ENCODE measurements around the gene EFCAB8.

Gene EFCAB8

DNA sequence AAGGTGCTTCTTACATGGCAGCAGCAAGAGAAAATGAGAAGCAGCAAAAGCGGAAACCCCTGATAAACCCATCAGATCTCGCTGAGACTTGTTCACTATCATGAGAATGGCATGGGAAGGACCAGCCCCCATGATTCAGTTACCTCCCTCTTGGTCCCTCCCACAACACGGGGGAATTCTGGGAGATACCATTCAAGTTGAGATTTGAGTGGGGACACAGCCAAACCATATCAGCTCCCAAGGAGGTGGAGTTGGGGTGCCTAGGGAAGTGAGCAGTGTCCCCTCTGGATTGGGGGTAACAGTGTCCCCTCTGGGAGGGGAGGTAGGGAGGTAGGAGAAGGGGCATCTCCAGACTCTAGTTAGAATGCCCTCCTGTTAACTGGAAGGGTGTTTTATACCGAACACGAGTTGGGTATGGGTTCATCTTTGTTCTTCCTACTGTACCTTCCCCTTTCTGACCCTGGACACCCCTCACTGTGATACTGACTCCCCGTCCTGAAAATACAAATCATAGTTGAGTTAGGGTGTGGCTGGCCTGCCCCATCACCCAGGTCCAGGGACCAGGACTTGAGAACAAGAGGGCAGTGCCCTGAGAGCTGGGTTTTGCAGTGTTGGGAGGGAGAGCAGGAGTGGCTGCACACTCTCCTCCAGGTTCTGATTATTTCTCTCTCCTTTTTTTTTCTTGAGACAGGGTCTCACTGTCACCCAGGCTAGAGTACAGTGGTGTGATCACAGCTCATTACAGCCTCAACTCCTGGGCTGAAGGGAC is 62.0 kb downstream of the EFCAB8 start:
- TF ChIP-seq EZH2 (optimal IDR thresholded peaks at IDR 0.05; ENCODE audit: low read depth, low read length) (no peak), EZH2phosphoT487 (IDR thresholded peaks at IDR 0.05; ENCODE audit: low read length) (no peak)
- TF ChIP-seq, protein P1, sequence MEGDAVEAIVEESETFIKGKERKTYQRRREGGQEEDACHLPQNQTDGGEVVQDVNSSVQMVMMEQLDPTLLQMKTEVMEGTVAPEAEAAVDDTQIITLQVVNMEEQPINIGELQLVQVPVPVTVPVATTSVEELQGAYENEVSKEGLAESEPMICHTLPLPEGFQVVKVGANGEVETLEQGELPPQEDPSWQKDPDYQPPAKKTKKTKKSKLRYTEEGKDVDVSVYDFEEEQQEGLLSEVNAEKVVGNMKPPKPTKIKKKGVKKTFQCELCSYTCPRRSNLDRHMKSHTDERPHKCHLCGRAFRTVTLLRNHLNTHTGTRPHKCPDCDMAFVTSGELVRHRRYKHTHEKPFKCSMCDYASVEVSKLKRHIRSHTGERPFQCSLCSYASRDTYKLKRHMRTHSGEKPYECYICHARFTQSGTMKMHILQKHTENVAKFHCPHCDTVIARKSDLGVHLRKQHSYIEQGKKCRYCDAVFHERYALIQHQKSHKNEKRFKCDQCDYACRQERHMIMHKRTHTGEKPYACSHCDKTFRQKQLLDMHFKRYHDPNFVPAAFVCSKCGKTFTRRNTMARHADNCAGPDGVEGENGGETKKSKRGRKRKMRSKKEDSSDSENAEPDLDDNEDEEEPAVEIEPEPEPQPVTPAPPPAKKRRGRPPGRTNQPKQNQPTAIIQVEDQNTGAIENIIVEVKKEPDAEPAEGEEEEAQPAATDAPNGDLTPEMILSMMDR (IDR thresholded peaks at IDR 0.05; ENCODE audit: low read length): no peak
- no peak overlapping the region for H3K27ac ChIP-seq (ENCODE audit: low read length)
- no peaks in the 10 kb centered on the region for H3K36me3 ChIP-seq (replicated peaks; ENCODE audit: insufficient read depth, low read length)
- no peak overlapping the region for H3K9ac ChIP-seq (ENCODE audit: low read length)
- no peak overlapping the region for H2AFZ ChIP-seq (ENCODE audit: low read length)
- no peaks in the 10 kb centered on the region for H3F3A ChIP-seq (ENCODE audit: insufficient read depth, low read length)
- H3K27me3 ChIP-seq (replicated peaks; ENCODE audit: insufficient read depth, low read length): peaks cover 28% of the 10 kb centered on the region
- no peaks in the 10 kb centered on the region for H4K20me1 ChIP-seq (ENCODE audit: insufficient read depth, low read length)
- H3K4me1 ChIP-seq (ENCODE audit: low read length): no peaks in the 10 kb centered on the region
- no peaks in the 10 kb centered on the region for H3K79me2 ChIP-seq (ENCODE audit: low read length)
- no peak overlapping the region for H3K4me3 ChIP-seq (ENCODE audit: low read length)
- no peaks in the 10 kb centered on the region for H3K9me2 ChIP-seq (replicated peaks; ENCODE audit: insufficient read depth, low read length)
- H3K4me2 ChIP-seq (ENCODE audit: low read depth, low read length): no peak overlapping the region
- no peak for DNase-seq
- no peaks in the 10 kb centered on the region for H3K9me3 ChIP-seq (replicated peaks; ENCODE audit: insufficient read depth, low read length)

DNA sequence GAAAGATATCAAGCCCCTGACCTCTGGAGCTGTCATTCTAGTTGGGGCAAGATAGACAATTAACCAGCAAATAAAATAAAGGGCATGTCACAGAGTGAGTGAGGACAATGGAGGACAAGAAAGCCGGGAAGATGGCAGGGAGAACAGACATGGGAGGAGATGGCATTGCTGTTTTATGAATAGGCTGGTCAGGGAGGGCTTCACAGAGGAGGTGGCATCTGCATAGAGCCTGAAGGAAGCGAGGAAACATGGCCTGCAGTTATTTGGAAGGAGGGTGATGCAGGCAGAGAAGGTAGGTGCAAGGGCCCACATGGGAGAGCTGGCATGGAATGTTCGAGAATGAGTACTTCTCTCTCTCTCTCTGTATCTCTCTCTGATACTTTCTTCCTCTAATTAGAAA is 63.7 kb downstream of the EFCAB8 start:
- Histone ChIP-seq H3K9me2 (replicated peaks; ENCODE audit: insufficient read depth, low read length) (no peaks in the 10 kb centered on the region), H3K9me3 (replicated peaks; ENCODE audit: insufficient read depth, low read length) (no peaks in the 10 kb centered on the region), H3K4me1 (ENCODE audit: low read length) (no peaks in the 10 kb centered on the region), H4K20me1 (ENCODE audit: insufficient read depth, low read length) (no peaks in the 10 kb centered on the region), H3F3A (ENCODE audit: insufficient read depth, low read length) (no peaks in the 10 kb centered on the region), H3K4me2 (ENCODE audit: low read depth, low read length) (no peak overlapping the region), H3K27ac (ENCODE audit: low read length) (no peak overlapping the region), H3K4me3 (ENCODE audit: low read length) (no peak overlapping the region), H3K9ac (ENCODE audit: low read length) (no peak overlapping the region), H2AFZ (ENCODE audit: low read length) (no peak overlapping the region), H3K79me2 (ENCODE audit: low read length) (no peaks in the 10 kb centered on the region), H3K27me3 (replicated peaks; ENCODE audit: insufficient read depth, low read length) (peaks cover 28% of the 10 kb centered on the region), H3K36me3 (replicated peaks; ENCODE audit: insufficient read depth, low read length) (no peaks in the 10 kb centered on the region)
- TF ChIP-seq, protein P1 (IDR thresholded peaks at IDR 0.05; ENCODE audit: low read length): no peak
- no peak for TF ChIP-seq EZH2phosphoT487 (IDR thresholded peaks at IDR 0.05; ENCODE audit: low read length)
- no peak for TF ChIP-seq EZH2 (optimal IDR thresholded peaks at IDR 0.05; ENCODE audit: low read depth, low read length)
- DNase-seq: no peak

DNA sequence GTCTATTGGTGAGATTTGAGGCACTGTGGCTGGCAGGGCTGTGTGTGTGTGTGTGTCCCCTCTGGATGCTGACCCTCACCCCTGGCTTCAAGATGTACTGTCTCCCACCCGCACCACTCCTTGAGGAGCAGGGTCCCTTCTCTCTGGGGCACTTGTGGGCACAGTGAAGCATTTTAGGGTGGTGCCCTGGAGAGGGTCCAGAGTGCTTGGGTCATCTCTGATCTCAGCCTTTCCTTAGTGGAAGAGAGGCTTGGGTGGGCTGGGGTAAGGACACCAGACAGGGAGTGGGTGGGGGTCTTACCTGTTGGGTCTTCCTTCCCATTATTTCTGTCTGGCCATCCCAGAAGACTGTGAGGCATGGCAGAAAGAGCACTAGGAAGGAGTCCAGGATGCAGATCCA is 66.1 kb downstream of the EFCAB8 start:
- Histone ChIP-seq H3K9ac (ENCODE audit: low read length) (no peak overlapping the region), H3K79me2 (ENCODE audit: low read length) (no peaks in the 10 kb centered on the region), H3K4me2 (ENCODE audit: low read depth, low read length) (no peak overlapping the region), H3K9me2 (replicated peaks; ENCODE audit: insufficient read depth, low read length) (no peaks in the 10 kb centered on the region), H3F3A (ENCODE audit: insufficient read depth, low read length) (no peaks in the 10 kb centered on the region), H4K20me1 (ENCODE audit: insufficient read depth, low read length) (no peaks in the 10 kb centered on the region), H2AFZ (ENCODE audit: low read length) (no peak overlapping the region), H3K4me3 (ENCODE audit: low read length) (no peak overlapping the region), H3K9me3 (replicated peaks; ENCODE audit: insufficient read depth, low read length) (no peaks in the 10 kb centered on the region; the same call in 1 of the 2 replicates), H3K36me3 (replicated peaks; ENCODE audit: insufficient read depth, low read length) (no peaks in the 10 kb centered on the region), H3K27me3 (replicated peaks; ENCODE audit: insufficient read depth, low read length) (peaks cover 6% of the 10 kb centered on the region), H3K4me1 (ENCODE audit: low read length) (no peaks in the 10 kb centered on the region), H3K27ac (ENCODE audit: low read length) (no peak overlapping the region)
- DNase-seq: no peak
- TF ChIP-seq EZH2phosphoT487 (IDR thresholded peaks at IDR 0.05; ENCODE audit: low read length) (no peak), EZH2 (optimal IDR thresholded peaks at IDR 0.05; ENCODE audit: low read depth, low read length) (no peak)
- TF ChIP-seq, protein P1 (IDR thresholded peaks at IDR 0.05; ENCODE audit: low read length): no peak
